Measurements from ENCODE around the gene ADGRB3. TPM values are rescaled to one million over a fixed set of nuclear protein-coding genes. Genes with fewer than 3 reads are reported as not detected.

The ADGRB3 gene
- total RNA-seq, 1 experiment from 2014 or later, result 0.11 TPM

DNA sequence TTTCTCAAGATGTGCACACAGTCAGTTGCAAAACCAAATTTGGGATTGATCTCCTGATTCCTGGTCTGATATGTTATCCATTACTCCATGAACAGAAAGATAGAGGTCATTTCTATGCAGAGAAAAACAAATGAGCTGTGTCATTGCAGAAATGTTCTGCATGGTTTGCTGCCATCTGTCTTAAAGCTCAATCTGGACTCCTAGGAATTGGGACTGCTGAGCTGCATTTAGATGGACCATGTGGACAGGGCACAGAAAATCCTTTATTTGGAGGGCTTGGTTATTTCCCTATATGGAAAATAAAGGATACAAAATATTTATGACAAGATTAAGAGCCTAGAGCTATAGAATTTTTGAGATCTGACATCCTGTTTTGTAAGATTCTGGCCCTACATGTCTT lies 91.3 kb downstream of the ADGRB3 start:
- POLR2A ChIA-PET (ENCODE audit: unreplicated experiment), result no interaction called here
- ATAC-seq, result no peak
- Histone ChIP-seq H3K27ac (ENCODE audit: low read length) (no peak overlapping the region), H3K79me2 (ENCODE audit: low read length) (no peaks in the 10 kb centered on the region), H3K9me3 (ENCODE audit: low read length) (no peaks in the 10 kb centered on the region), H3K4me2 (ENCODE audit: low read length) (no peak overlapping the region), H3K4me1 (ENCODE audit: insufficient read depth, low read length) (no peaks in the 10 kb centered on the region), H4K20me1 (ENCODE audit: low read length) (no peaks in the 10 kb centered on the region), H3K27me3 (ENCODE audit: low read length) (no peaks in the 10 kb centered on the region), H3K9ac (ENCODE audit: low read length) (no peak overlapping the region), H3K9me2 (replicated peaks; ENCODE audit: low read length) (no peaks in the 10 kb centered on the region), H2AFZ (ENCODE audit: low read length) (no peak overlapping the region), H3K36me3 (ENCODE audit: low read depth, low read length) (no peaks in the 10 kb centered on the region), H3K4me3 (ENCODE audit: low read length) (no peak overlapping the region), H3F3A (ENCODE audit: low read length, unreplicated experiment) (no peaks in the 10 kb centered on the region)
- no peak for DNase-seq
- CTCF ChIA-PET, result no interaction called here
- intact Hi-C loops (cut with micrococcal nuclease), result no loop called here
- TF ChIP-seq EZH2 (IDR thresholded peaks at IDR 0.05; ENCODE audit: low read length, unreplicated experiment), result no peak
- no peak for TF ChIP-seq EZH2phosphoT487 (IDR thresholded peaks at IDR 0.05; ENCODE audit: borderline replicate concordance, low read length)
- TF ChIP-seq, protein P1, sequence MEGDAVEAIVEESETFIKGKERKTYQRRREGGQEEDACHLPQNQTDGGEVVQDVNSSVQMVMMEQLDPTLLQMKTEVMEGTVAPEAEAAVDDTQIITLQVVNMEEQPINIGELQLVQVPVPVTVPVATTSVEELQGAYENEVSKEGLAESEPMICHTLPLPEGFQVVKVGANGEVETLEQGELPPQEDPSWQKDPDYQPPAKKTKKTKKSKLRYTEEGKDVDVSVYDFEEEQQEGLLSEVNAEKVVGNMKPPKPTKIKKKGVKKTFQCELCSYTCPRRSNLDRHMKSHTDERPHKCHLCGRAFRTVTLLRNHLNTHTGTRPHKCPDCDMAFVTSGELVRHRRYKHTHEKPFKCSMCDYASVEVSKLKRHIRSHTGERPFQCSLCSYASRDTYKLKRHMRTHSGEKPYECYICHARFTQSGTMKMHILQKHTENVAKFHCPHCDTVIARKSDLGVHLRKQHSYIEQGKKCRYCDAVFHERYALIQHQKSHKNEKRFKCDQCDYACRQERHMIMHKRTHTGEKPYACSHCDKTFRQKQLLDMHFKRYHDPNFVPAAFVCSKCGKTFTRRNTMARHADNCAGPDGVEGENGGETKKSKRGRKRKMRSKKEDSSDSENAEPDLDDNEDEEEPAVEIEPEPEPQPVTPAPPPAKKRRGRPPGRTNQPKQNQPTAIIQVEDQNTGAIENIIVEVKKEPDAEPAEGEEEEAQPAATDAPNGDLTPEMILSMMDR (conservative IDR thresholded peaks at IDR 0.05; ENCODE audit: low read depth, low read length), result no peak
- BruUV-seq (replicated peaks), result no TSS peak

DNA sequence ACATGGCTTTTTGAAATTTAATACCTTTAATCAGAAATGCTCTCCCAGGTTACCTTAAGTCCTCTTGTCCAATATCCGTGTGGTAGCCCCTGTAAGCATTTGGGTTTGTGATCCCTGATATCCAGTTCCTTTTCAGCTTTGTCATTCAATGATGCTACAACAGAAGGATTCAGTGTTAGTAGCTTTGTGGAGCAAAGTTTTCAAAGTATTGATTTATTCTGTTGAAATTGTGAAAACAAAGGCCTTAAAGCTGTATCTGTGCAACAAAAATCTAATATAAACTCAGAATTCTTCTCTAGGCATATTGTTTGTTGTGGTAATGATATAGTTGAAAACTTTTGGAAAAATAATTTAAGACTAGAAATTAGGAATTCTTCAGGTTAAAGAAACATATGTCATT lies 91.9 kb downstream of the ADGRB3 start:
- Histone ChIP-seq H4K20me1 (ENCODE audit: low read length) (no peaks in the 10 kb centered on the region), H3K9me2 (replicated peaks; ENCODE audit: low read length) (no peaks in the 10 kb centered on the region), H3K4me2 (ENCODE audit: low read length) (no peak overlapping the region), H2AFZ (ENCODE audit: low read length) (no peak overlapping the region), H3K9me3 (ENCODE audit: low read length) (no peaks in the 10 kb centered on the region), H3K36me3 (ENCODE audit: low read depth, low read length) (no peaks in the 10 kb centered on the region), H3K4me1 (ENCODE audit: insufficient read depth, low read length) (no peaks in the 10 kb centered on the region), H3K9ac (ENCODE audit: low read length) (no peak overlapping the region), H3K27me3 (ENCODE audit: low read length) (no peaks in the 10 kb centered on the region), H3K27ac (ENCODE audit: low read length) (no peak overlapping the region), H3K79me2 (ENCODE audit: low read length) (no peaks in the 10 kb centered on the region), H3F3A (ENCODE audit: low read length, unreplicated experiment) (no peaks in the 10 kb centered on the region), H3K4me3 (ENCODE audit: low read length) (no peak overlapping the region)
- no peak for DNase-seq
- ChIA-PET CTCF (no interaction called here), POLR2A (ENCODE audit: unreplicated experiment) (no interaction called here)
- ATAC-seq, result no peak
- TF ChIP-seq, protein P1 (conservative IDR thresholded peaks at IDR 0.05; ENCODE audit: low read depth, low read length), result no peak
- TF ChIP-seq EZH2 (IDR thresholded peaks at IDR 0.05; ENCODE audit: low read length, unreplicated experiment) (no peak), EZH2phosphoT487 (IDR thresholded peaks at IDR 0.05; ENCODE audit: borderline replicate concordance, low read length) (no peak)
- BruUV-seq (replicated peaks), result no TSS peak
- intact Hi-C loops (cut with micrococcal nuclease), result no loop called here

DNA sequence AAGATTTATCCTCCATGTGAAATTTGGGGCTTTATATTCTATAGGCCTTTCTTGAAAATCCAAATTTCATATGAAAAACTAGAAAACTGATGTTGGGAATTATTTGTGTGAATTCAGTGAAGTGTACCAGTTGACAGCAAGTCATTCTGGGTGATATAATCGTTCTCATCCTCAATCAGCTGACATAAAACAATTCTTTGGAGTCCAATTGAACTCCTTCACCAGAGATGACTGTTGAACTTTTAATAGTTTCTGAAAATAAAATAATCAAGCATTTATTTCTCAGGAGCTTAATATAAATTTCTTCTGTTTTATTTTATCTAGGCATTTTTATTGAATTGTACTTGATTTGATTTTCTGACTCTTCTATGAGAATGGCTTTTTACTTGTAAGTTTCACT lies 92.6 kb downstream of the ADGRB3 start:
- POLR2A ChIA-PET (ENCODE audit: unreplicated experiment), result no interaction called here
- no peaks in the 10 kb centered on the region for H4K20me1 ChIP-seq (ENCODE audit: low read length)
- H3K9ac ChIP-seq (ENCODE audit: low read length), result no peak overlapping the region
- no peaks in the 10 kb centered on the region for H3F3A ChIP-seq (ENCODE audit: low read length, unreplicated experiment)
- ATAC-seq (no peak), DNase-seq (no peak)
- no peaks in the 10 kb centered on the region for H3K4me1 ChIP-seq (ENCODE audit: insufficient read depth, low read length)
- no peak overlapping the region for H3K4me3 ChIP-seq (ENCODE audit: low read length)
- no peak overlapping the region for H2AFZ ChIP-seq (ENCODE audit: low read length)
- H3K9me2 ChIP-seq (replicated peaks; ENCODE audit: low read length), result no peaks in the 10 kb centered on the region
- no TSS peak for BruUV-seq (replicated peaks)
- no peaks in the 10 kb centered on the region for H3K27me3 ChIP-seq (ENCODE audit: low read length)
- no peak overlapping the region for H3K27ac ChIP-seq (ENCODE audit: low read length)
- no peaks in the 10 kb centered on the region for H3K9me3 ChIP-seq (ENCODE audit: low read length)
- H3K4me2 ChIP-seq (ENCODE audit: low read length), result no peak overlapping the region
- intact Hi-C loops (cut with micrococcal nuclease), result no loop called here
- H3K36me3 ChIP-seq (ENCODE audit: low read depth, low read length), result no peaks in the 10 kb centered on the region
- TF ChIP-seq EZH2phosphoT487 (IDR thresholded peaks at IDR 0.05; ENCODE audit: borderline replicate concordance, low read length) (no peak), EZH2 (IDR thresholded peaks at IDR 0.05; ENCODE audit: low read length, unreplicated experiment) (no peak)
- TF ChIP-seq, protein P1 (conservative IDR thresholded peaks at IDR 0.05; ENCODE audit: low read depth, low read length), result no peak
- CTCF ChIA-PET, result no interaction called here
- no peaks in the 10 kb centered on the region for H3K79me2 ChIP-seq (ENCODE audit: low read length)
